HG03159 (cell line): ENCODE results near the gene RGS9.
"Not testable (repeated sequence)": the region's sequence is repeated elsewhere in the genome, so short reads cannot be mapped to it uniquely, and the experiment has no call there.

ENCODE experiments used
- ATAC-seq: cut with Tn5 transposase; IDR thresholded peaks from one replicate; pipeline ENCODE4 v1.9.1; 2021; ENCODE audit warnings: mild to moderate bottlenecking, moderate library complexity; ENCODE audit not compliant: unreplicated experiment

Gene RGS9

GRCh38 chr17:65180276-65180675 lies 43.1 kb downstream of the RGS9 start:
- ATAC-seq = not testable (repeated sequence)

- ATAC-seq = not testable (repeated sequence)
These were observed 43.6 kb downstream of the RGS9 start for GRCh38 chr17:65180752-65181236.

GRCh38 chr17:65181237-65182061 lies 44.3 kb downstream of the RGS9 start:
- ATAC-seq = peak; percentile 68

- peak; percentile 31 for ATAC-seq
These were observed 45.1 kb downstream of the RGS9 start for GRCh38 chr17:65182233-65182632.

DNA sequence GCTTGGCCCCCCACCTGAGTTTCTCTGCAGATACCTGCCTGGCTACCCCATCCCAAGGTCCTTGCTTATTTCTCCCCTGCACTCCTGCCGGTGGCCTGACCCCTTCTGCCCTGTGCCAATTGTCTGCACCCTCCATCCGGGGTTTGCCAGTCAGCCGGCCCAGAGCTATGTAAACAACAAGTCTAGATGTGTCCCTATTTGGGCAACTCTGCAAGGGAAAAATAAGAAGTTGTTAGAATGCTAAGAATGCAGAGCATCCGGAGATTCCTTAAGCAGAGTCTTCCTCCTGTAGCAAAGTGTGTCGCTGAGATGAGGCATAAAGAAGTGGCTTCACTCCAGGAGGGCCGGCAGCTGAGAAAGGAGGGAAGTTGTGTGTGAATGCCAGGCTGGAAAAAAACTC lies 46.6 kb downstream of the RGS9 start:
- ATAC-seq = no peak

GRCh38 chr17:65184235-65184959 lies 47.2 kb downstream of the RGS9 start:
- ATAC-seq = no peak

GRCh38 chr17:65185062-65185461 lies 47.9 kb downstream of the RGS9 start:
- ATAC-seq = no peak

DNA sequence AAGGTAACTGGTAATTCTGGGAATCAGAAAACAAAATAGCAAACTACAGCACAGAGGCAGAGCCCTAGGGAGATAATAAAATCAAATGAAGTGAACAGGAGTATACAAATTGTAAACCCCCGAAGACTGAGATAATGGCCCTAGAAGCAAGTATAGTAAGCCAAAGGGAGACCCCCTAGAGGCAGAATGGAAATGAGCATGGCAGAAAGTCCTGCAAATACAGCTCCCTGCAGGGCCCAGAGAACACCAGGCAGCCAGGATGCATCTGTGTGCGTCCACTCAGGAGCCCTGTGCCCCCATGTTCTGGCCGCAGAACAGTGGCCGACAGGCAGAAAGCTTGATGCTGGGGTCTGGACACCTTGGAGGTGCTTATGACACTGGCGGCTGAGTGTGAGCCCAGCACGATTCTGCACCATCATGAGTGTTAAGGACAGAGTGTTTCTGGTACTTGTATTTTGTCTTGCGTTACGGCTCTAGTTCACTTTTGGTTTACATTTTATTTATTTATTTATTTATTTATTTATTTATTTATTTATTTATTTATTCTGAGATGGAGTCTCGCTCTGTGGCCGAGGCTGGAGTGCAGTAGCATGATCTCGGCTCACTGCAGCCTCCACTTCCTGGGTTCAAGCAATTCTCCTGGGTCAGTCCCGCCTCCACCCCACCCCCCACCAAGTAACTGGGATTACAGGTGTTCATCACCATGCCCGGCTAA lies 48.7 kb downstream of the RGS9 start:
- no peak for ATAC-seq

GRCh38 chr17:65190467-65191097 lies 53.4 kb downstream of the RGS9 start:
- no peak for ATAC-seq

DNA sequence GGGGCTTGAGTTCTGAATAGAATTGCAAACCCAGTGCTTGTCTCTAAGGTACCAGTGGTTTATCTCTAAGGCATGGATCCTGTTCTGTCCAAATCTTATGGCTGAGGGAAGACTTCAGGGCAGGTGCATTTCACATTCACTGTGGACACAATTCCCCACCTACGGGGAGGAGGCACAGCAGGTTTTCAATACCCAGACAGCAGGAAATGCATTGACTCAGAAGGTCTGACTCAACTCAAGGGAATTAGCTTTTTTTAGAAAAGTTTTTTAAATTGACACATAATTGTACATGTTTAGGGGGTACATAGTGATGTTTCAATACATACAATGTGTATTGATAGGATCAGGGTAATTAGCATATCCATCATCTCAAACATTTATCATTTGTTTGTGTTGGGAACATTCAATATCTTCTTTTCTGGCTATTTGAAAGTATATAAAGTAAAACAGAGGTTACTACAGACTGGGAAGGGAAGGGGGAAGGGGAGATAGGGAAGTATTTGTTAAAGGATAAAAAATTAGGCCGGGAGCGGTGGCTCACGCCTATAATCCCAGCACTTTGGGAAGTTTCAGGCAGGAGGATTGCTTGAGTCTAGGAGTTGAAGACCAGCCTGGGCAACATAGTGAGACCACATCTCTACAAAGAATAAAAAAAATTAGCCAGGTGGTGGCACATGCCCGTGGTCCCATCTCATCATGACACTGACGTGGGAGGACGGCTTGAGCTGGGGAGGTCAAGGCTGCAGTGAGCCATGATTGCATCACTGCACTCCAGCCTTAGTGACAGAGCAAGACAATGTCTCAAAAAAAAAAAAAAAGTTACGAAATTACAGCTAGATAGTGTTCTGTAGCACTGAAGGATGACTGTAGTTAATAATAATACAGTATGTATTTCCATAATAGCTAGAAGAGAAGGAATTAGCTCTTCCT lies 54.9 kb downstream of the RGS9 start:
- ATAC-seq = no peak

DNA sequence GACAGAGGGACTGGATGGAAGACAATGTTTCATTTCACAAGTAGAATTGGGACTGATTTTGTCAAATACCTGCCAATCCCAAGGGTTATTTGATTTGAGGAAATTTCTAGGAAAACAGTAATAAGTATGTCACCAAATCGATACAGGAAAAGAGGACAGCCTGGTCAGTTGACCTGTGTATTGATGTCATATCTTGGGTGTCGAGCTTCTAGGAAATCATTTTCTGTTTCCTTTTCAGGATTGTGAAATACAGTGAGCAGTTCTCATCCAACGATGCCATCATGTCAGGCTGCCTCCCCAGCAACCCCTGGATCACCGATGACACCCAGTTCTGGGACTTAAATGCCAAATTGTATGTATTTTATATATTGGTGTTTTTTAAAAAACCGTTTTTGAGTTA lies 56.1 kb downstream of the RGS9 start:
- no peak for ATAC-seq

- ATAC-seq = no peak
These were observed 56.6 kb downstream of the RGS9 start for GRCh38 chr17:65193716-65194293.

DNA sequence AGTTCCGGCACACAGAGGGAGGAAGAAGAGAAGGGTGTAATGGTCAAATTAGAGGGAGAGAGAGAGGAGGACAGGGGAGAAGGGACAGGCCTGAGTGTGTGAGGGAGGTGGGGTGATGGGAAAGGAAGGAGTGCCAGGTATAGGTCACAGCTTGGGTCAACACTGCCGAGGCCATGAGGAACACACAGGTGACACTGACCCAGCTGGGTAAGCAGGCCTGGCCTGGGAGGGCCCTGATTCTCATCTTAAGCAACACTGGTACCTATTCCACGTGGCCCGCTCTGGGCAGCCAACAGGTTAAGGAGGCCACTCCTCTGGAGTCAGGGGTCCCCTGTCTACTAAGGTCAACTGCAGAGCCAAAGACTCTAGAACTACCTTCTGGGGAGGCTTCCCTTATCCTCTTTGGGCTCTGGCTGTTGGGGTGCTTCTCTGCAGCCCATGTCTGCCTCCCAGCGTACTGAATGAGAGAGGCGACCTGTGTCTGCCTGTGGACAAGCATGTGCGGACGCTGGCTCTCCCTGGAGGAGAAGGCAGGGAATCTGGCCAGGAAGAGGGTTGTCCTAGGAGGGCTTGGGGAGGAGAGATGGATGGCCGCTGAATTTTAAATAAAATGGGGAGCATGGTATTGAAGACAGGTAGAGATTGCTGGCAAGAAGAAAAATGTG lies 57.6 kb downstream of the RGS9 start:
- ATAC-seq = no peak

DNA sequence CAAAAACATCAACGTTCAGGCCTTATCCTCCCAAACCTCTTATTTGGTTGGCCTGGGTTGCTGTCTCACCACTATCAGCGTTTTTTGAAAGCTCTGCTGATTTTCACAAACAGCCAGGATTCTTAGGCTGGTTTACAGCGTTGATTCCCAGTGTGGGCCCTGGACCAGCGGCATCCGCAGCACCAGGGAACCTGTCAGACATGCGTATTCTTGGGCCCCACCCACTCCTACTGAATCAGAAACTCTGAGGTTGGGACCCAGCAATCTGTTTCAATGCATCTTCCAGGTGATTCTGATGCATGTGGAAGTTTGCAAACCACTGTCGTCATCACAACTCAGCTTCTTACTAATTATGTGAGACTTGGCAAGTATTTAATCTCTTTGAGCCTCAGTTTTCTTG lies 58.5 kb downstream of the RGS9 start:
- no peak for ATAC-seq

- ATAC-seq = no peak
These were observed 59.4 kb downstream of the RGS9 start for GRCh38 chr17:65196617-65197016.

DNA sequence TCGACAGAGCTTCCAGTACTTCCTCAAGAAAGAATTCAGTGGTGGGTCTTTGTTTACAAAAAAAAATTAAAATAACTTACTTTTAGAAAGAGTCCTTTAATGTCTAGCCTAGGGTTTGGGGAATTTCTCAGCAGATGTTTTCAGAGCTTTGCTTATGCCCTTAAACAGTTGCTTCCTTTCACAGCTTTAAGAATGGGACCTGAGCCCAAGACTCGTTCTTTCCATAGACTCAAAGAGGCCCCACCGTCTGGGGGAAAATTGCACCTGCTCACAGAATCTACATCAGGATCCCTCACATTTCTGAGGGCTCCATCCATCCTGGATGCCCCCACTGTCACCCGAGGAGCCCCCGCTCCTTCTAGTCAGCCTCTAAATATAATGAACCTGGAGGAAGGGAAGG lies 60.0 kb downstream of the RGS9 start:
- no peak for ATAC-seq

- no peak for ATAC-seq
These were observed 61.6 kb downstream of the RGS9 start for GRCh38 chr17:65198653-65199382.

GRCh38 chr17:65201331-65201730 lies 64.2 kb downstream of the RGS9 start:
- ATAC-seq = no peak
